Bone marrow (tissue), 2 donors: ENCODE measurements around the gene MCRIP2.
"Not testable (repeated sequence)": the region's sequence is repeated elsewhere in the genome, so short reads cannot be mapped to it uniquely, and the experiment has no call there.

ENCODE experiments used
- DNase-seq, 2 donors: peaks; one replicate each; lab custom pipeline; 2025; lab: John Stamatoyannopoulos, UW

MCRIP2 gene

GRCh38 chr16:681746-682427, 40.3 kb downstream of the MCRIP2 start:
- no peak for DNase-seq

DNA sequence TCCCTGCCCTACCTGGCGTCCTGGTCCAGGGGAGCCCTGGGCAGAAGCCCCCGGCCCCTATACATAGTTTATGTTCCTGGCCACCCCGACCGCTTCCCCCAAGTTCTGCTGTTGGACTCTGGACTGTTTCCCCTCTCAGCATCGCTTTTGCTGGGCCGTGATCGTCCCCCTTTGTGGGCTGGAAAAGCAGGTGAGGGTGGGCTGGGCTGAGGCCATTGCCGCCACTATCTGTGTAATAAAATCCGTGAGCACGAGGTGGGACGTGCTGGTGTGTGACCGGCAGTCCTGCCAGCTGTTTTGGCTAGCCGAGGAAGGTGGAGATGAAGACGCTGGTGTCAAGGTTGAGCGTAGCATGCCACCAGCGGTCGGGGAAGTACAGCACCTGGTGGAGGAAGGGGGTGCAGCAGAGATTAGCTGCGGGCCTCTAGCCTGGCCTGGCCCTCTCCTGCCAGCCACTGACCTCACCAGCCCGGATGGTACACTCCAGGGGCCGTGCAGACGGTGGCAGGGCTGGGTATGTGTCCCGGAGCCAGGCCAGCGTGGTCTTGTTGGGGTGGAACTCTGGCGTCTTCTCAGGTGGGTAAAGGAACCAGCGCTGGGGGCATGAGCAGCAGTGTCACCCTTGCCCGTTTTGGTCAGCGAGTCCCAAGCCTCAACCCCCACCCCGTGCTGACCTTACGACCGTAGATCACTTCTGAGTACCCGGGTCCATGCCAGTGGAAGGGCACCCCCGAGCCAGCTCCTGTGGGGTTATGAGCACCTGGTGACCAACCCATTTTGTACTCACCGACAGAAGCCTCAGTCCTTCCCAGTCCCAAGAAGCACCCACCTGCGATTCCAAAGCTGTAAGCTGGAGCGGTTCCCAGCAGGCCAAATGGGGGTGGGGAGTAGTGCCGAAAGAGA, 41.1 kb downstream of the MCRIP2 start:
- DNase-seq: no peak

DNA sequence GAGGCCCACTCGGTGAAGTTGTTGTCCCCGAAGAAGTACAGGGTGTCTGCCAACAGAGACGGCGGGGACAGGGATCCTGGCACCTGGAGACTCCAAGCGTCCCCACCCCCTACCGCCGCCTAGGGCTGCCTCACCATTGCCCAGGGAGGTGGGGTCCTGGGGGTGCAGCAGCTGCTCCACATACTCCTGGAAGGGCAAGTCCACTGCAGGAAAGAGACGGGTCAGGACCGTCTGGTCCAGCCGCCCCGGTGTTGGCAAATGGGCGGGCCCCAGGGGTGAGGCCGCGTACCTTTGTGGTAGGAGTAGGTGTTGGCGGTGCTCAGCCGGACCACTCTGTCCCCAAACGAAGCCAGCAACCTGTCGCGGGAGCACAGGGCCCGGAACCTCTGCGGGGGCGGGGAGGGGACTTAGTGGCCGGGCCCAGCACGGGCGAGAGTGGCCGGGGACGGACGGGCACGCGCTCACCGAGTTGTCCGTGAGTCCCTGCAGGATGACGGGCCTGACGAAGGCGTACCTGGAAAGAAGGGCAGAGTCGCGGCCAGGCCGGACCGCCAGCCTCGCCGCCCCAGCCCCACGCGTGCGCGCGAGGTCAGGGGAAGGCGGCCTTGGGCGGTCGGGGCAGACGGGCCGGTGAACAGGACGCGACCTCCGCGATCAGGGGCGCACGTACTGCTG, 41.9 kb downstream of the MCRIP2 start:
- no peak for DNase-seq

DNA sequence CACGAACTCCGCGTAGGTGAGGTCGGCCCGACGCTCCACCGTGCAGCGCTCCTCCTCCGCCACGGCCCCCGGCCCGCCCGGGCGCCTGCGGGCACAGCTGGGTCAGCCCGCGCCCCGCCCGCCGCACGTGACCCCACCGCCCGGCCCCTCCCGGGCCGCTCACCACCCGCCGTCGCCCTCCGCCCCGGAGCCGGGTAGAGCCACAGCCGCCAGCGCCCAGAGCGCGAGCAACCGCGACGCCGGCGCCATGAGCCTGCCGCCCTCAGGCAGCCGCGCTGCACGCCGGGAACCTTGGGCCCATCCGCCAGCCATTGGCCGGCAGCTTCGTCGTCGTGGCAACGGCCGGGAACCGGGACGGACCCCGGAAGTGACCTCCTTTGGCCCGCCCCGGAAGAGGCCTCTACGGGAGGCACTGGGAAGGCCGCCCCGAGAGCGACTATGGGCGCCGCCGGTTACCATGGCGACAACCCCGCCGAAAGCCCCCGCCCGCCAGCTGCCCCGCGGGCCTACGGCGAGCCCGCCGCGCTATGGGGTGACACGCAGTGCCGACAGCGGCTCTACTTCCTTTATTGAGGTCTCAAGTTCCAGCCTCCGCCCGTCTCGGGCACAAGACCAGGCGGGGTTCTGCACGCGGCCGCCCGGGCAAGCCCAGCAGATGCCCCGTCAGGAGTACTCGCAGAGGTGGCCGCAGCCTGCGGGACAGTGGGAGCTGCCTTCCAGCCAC, 42.6 kb downstream of the MCRIP2 start, which contains the start of gene JMJD8:
Gene JMJD8, minus strand, starts transcription at position 264 of the 724 bp plus-strand sequence. Its CDS starts 15 bp downstream, at position 249.
- DNase-seq: peak; percentile 74 to 87

DNA sequence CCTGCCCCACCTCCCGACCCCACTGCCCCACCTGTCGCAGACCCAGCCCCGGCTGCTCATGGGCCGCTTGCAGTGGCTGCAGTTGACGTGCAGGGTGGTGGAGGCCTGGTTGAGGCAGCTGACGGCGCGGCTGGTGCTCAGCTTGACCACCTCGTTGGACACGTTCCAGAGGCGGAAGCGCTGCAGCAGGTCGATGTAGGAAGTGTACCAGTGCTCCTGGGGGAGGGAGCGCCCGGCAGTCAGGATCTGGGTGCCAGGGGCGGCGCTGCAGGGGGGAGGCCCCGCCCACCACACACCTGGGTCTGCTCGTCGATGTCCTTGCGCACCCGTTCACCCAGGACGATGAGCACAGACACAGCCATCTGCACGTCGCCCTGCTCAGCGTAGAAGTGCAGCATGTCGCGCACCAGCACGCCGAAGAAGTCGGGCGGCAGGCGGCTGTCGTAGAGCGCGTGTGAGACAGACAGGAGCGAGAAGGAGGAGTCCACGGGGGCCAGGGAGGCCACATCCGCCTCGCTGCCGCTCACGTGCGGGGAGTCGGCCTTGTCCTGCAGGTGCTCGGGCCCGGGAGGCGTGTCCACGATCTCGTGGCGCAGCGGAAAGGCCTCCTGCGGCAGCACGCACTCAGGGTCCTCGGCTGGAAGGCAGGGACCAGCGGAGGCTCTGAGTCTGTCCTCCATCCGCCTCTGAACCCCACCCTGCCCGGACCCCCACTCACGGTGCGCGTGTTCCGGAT, 43.5 kb downstream of the MCRIP2 start:
- DNase-seq: no peak

DNA sequence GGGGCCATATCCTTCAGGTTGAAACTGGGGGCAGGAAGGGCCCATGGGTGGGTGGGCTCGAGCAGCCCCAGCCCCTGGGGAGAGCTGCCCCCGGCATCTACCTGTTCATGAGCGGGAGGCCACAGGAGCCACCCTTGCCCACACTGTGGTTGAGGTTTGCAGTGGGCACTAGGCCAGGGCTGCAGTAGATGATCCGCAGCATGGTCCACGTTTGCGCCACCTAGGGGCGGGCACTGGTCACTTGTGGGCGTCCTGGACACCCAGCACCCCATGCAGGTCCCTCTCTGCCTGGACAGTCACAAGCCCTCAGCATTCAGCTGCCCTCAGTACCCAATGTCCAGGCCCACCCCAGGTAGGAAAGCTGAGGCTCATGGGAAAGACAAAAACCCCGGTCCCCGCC, 44.3 kb downstream of the MCRIP2 start:
- DNase-seq: peak in 1 of 2 donors; percentile 9

DNA sequence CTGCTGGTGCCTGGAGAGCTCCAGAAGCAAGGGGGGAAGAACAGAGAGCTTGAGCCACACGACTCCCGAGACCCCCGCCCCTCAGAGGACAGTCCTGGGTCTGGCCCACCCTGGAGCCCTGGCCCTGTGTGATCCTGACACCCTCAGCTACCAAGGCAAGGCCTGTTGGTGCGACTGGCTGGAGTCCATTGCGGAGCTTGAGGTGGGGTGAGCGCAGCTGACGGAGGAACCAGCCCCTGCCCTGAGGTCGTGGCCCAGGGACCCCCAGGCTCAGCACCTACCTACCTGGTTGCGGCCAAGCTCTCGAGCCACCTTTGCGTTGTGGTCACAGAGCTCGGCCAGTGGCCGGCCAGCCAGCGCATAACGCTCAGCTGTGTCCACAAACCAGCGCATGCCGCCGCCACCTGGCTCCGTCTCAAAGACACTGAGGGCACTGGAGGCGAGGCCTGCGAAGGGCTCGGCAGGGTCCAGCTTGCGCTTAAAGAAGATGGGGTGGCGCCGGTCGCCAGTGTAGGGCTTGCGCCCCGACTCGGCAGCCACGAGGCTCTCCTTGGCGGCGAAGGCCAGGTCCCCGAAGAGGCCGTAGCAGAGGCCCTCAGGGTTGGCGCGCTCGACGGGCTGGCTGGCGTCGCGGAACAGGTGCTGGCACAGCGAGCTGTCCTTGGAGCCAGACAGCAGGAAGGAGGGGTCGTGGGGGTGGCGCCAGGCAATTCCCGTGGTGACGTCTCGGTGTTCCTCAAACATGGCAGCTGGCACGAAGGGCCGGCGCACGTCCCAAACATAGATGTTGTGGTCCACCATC, 45.0 kb downstream of the MCRIP2 start:
- DNase-seq: no peak

GRCh38 chr16:687499-687898, 45.9 kb downstream of the MCRIP2 start:
- DNase-seq: no peak

GRCh38 chr16:689175-689897, 47.7 kb downstream of the MCRIP2 start:
- DNase-seq: no peak

- not testable (repeated sequence) for DNase-seq
These were observed 49.6 kb downstream of the MCRIP2 start for GRCh38 chr16:691242-691641.

DNA sequence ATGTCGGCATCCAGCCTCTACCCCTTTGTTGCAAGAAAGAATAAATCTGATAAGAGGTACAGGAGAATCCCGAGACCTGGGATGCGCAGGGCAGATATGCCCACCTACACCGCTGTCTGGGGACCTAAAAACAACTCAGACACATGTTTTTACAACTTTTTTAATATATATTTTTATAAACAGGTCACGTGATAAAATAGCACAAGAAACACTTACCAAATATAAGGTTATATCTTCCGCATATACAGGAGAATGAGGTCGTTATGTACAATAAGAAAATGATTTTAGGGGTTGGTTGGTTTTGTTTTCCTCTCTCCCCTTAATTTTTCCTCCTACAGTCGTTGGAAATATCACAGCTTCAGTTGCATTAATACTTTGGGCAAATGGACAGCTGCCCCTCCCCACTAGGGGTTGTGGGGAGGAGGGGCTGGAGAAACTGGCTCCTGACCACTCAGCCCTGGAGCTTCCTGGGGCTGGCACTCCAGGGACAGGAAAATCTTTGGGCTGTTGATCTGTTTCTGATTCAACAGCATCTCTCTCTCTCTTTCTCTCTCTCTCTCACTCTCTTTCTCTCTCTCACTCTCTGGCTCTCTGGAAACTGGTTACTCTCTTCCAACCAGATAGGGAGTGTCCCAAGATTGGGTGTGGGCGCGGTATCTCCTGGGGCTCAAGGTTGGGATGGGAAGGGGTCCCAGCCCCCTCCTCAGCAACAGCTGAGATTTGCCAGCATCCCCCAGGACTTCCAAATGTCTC, 50.9 kb downstream of the MCRIP2 start:
- DNase-seq: no peak

- no peak for DNase-seq
These were observed 51.7 kb downstream of the MCRIP2 start for GRCh38 chr16:693364-693763.

- DNase-seq: no peak
These were observed 52.1 kb downstream of the MCRIP2 start for GRCh38 chr16:693766-694165.

GRCh38 chr16:694187-694862, 52.7 kb downstream of the MCRIP2 start:
- no peak for DNase-seq

GRCh38 chr16:694863-695354, 53.3 kb downstream of the MCRIP2 start:
- DNase-seq: no peak

GRCh38 chr16:695355-696089, 53.9 kb downstream of the MCRIP2 start:
- DNase-seq: no peak
